GM18868 (cell line): ENCODE results near the gene SSNA1.

Source experiments
- ATAC-seq: cut with Tn5 transposase; IDR thresholded peaks from one replicate; pipeline ENCODE4 v1.9.1; 2021; ENCODE audit warnings: mild to moderate bottlenecking, moderate library complexity; ENCODE audit not compliant: unreplicated experiment

The SSNA1 gene

DNA sequence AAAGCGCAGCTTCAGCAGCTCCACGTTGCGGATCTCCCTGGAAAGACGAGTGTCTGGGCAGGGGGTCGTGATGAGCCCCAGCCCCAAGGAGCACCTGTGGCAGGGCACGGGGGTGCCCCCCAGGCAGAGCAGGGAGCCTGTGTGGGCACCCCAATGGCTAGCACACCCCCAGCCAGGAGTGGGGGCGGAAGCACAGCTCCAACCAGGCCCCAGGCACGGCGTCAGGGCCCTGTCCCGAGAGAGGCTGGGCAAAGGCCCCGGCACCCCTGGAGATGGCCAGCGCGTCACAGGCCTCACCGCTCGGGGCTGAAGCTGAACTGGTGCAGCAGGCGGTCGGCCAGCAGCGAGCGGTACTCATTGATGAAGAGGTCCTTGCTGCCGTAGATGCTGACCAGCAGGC, 8.0 kb upstream of the SSNA1 start:
- no peak for ATAC-seq

DNA sequence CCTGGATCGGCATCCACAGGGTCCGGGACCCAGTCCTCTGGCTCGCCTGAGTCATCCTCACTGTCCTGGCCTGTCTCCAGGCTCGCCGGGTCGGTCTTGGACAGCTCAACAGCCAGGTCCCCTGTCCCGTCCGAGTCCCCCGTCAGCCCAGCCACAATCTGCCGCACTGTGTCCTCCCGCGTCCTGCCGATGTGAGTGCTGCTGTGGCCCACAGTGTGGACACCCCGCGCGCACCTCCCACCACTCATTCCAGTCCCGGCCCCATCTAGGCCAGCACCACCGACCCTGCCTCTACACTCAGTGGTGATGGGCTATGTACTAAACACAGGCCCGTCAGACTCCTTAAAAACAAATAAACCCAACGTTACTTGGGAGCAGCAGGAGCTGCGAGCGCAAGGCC, 6.8 kb upstream of the SSNA1 start:
- ATAC-seq: no peak

- no peak for ATAC-seq
Observed at GRCh38 chr9:137182836-137183235, 5.6 kb upstream of the SSNA1 start.

GRCh38 chr9:137183980-137184595, 4.4 kb upstream of the SSNA1 start:
- no peak for ATAC-seq

DNA sequence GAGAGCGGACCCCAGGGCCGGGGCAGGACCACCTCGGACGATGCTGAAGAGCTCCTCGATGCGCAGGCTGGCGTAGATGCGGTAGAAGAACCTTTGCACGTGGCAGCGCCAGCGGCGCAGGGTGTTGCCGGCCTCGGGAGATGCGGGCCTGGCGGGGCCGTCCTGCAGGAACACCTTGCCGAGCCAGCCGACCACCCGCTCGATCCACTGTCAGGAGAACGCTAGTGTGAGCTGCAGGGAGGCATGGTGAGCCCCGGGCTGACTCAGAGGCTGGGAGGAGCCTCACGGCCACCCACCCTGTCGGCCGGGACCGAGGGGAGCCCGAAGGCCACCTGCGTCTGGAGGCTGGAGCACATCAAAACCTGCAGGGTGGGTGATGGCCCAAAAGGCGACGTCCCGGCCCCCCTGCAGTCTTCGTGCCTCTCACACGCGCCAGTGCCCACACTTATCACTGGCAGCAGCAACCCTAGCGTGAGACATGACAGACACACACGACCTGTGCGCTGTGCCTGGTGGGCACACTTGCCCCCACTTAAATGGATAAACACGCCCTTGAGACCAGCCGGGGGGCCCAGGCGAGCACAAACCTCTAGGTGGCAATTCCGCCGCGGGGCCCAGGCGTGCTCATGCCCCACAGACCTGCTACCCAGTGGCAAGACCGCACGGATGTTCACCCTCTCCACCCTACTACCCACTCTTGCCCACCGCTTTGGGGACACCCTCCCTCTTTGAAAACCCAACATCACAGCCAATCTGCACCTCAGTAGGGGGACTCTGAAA, 3.4 kb upstream of the SSNA1 start:
- no peak for ATAC-seq

DNA sequence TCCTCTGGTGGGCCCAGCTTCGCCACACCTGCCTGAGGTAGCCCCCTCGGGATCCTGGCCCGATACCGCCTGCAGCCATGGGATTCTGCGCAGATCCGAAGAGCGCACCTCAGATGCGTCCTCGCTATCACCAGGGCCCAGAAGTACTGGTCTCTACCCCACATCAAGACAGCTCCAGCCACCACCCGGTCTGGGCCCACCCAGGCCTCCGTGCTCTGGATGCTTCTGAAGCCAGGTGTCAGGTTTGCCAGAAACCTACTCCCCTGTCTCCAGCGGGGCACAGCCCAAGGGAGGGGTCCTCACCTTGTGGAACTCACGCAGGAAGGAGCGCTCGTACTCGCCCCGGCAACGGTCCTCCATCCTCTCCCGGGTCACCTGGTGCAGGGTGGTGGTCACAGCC, 2.6 kb upstream of the SSNA1 start:
- ATAC-seq: no peak

DNA sequence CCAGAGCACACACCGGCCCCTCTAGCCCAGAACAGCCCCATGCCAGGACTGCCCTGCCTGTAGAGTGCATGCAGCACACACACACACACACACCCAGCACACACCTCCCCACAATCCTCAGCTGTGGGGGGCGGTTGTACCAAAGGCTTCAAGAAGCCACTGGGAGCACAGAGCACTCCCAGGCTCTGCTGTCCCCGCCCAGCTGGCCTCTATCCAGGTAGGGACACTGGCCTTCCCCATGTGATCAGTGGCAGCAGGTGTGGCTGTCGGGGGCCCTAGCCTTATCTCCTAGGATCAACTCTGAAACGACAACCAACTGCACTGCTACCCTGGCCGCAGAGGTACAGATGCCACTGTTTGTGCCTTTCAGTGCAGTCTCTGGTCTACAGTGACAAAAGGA, 2.1 kb upstream of the SSNA1 start:
- ATAC-seq: no peak

DNA sequence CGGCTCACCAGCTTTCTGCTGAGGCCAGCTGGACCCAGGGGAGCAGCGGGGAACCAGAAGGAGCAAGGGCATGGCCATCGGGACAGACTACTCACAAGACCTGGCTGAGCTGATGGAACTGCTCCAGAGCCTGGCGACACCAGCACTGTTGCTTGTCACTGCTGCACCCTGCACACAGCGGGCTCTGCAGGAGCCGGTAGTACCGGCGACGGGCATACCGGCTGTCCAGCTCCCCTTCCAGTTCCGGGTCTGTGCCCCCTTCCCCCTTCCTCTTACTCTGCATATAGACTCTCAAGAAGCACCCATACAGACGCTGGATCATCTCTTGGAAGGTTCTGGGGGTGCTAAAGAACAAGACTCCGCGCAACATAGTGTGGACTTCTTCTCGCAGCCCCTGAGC, 1.1 kb upstream of the SSNA1 start:
- no peak for ATAC-seq

GRCh38 chr9:137188086-137188489, 388 bp upstream of the SSNA1 start:
- peak; percentile 12 for ATAC-seq

DNA sequence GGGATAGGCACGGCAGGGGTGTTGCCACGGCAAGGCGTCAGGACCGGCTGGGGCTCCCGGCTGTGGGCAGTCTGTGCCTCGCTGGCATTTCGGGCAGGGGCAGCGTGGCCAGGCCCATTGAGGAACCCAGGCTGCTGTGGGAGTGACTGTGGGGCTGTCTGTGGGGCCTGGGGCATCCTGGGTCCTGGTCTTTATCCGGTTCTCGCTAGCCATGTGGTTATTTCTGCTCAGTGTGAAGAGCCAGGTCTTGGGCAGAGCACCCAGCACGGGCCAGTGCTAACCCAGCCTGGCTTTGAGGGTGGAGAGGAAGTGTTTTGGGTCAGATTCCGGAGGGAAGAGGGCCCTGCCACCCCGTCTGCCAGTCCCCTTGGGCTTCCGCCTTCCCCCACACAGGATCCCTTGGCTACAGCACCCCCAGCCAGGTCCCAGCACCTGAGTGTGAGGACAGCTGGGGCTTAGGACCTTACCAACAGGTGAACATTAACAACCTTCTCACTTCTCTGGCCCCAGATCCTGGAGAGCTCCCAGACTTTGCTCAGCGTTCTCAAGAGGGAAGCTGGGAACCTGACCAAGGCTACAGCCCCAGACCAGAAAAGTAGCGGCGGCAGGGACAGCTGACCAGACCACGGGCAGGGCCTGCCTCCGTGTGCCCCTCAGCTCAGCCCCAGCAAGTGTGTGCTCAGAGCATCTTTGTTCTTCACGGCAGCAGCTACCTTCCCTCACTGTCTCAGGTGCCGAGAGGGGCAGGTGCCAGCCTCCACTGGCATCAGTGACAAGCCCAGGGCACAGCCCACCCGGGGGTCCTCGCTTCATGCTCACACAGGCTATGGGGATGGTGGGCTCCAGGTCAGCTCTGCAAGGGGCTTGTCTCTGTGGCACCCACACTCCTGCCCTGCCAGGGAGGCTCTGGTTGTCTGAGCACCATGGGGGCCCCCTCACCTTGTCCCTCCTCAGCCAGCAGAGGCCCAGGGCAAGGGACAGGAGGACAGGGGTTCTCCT, 1.1 kb downstream of the SSNA1 start:
- no peak for ATAC-seq

DNA sequence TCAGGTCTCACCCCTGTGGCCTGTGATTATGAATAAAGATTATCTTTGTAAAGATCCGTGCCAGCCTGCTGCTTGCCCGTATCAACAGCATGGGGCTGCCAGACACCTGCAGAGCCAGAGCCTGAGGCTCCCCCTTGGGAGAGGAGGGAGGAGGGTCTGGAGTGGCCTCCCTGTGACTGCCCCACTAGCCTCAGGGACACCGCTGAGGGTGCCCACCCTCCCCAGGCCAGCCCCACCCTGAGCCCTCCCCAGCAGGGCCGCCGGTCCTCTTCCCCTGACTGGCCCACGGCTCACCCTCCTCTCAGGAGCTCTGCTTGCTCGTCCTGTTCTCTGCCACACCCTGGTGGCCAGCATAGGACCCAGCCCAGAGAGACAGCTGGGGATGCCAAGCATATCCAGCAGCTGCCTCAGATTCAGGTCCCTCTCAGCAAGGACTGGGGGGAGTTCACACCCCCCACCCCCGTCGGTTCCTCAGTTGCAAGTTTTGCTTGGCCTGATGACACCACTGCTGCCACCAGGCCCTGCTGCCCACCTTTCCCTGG, 1.9 kb downstream of the SSNA1 start:
- ATAC-seq: no peak

DNA sequence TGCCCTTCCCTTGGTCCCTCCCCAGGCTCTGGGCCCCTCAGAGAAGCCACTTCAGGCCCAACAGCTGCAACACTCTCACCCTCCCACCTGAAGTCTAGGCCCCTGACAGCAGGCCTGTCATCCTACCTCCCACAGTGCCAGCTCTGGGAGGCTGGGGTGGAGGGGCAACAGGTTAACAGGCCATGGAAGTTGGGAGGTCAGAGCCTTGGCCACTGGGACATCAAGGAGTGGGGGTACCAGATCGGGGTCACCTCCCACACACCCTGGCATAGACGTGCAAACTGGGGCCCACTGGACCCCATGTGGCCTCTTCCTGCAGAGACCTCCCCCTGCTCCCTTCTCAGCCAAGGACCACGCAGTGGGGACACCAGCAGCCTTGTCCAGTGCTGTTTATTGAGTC, 2.8 kb downstream of the SSNA1 start:
- ATAC-seq: no peak

- no peak for ATAC-seq
Observed at GRCh38 chr9:137191691-137192447, 3.4 kb downstream of the SSNA1 start.

DNA sequence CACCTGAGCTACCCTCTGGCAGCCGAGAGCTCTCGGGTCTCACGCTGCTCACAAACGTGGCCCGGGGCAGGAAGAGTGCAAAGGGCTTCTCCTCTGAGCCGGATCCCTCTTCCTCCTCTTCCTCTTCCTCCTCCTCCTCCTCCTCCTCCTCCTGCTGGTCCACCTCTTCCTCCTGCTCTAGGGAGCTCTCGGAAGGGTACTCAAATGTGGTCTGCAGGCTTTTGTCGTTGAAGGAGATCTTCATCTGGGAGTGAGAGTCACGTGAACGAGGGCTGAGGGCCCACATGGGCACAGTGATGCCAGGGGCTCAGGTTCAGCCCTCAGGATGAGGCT, 3.9 kb downstream of the SSNA1 start:
- ATAC-seq: no peak

GRCh38 chr9:137192859-137193258, 4.4 kb downstream of the SSNA1 start:
- ATAC-seq: no peak

GRCh38 chr9:137193771-137194170, 5.3 kb downstream of the SSNA1 start:
- ATAC-seq: no peak

DNA sequence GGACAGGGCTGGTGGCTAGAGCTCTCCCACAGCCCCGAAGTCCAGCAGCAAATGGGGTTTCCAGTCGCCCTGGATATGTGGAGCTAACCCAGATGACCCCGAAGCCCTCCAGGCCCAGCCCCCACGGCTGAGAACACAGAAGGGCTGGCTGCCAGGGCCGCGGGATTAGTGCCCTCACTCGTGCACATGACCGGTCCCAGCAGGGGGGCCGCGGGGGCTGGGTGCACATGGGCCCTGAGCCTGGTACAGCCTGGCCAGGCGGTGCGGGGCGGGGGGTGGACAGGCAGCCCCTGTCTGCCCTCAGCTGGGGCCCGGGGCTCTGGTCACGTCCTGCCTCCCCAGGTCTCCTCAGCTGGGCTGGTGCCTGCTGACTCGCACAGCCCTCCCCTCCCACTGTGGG, 5.9 kb downstream of the SSNA1 start:
- no peak for ATAC-seq

- ATAC-seq: no peak
Observed at GRCh38 chr9:137194909-137195308, 6.4 kb downstream of the SSNA1 start.

DNA sequence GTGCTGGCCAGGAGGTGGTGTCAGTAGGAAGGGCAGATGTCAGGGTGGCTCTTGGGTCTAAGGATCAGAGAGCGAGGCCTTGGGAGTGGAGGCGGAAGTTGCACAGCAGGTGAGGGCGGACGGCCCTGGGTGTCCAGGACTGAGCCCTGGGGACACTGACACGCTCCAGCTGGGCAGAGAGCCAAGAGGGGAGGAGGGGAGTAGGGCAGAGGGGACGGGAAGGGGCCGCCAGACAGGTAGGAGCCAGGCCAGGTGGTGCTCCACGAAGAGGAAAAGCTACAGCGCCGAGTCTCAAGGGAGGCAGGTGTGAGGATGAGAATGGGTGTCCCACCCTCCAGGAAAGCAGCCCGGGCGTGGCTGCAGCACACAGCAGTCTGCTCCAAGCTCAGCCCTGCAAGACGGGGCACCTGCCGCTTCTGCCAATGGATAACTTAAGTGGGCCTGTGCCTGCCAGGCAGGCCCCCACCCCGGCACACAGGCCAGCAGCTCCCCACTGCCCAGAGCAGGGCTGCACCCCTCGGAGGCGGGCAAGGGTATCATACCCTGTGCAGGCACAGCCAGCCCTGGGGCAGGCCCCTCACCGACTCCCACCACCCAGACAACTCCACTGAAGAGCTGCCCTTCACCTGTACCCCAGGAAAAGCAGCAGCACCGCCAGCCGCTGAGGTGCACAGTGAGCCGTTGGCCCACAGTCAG, 7.2 kb downstream of the SSNA1 start:
- no peak for ATAC-seq
